HG02798 (cell line): ENCODE measurements around the gene DNAAF2.
"Not testable (repeated sequence)": the region's sequence is repeated elsewhere in the genome, so short reads cannot be mapped to it uniquely, and the experiment has no call there.

Experiments used
- ATAC-seq: cut with Tn5 transposase; IDR thresholded peaks from one replicate; pipeline ENCODE4 v1.9.1; 2021; ENCODE audit warnings: mild to moderate bottlenecking; ENCODE audit not compliant: unreplicated experiment, poor library complexity

The DNAAF2 gene

GRCh38 chr14:49623387-49623786 lies 11.7 kb downstream of the DNAAF2 start:
- ATAC-seq: no peak

DNA sequence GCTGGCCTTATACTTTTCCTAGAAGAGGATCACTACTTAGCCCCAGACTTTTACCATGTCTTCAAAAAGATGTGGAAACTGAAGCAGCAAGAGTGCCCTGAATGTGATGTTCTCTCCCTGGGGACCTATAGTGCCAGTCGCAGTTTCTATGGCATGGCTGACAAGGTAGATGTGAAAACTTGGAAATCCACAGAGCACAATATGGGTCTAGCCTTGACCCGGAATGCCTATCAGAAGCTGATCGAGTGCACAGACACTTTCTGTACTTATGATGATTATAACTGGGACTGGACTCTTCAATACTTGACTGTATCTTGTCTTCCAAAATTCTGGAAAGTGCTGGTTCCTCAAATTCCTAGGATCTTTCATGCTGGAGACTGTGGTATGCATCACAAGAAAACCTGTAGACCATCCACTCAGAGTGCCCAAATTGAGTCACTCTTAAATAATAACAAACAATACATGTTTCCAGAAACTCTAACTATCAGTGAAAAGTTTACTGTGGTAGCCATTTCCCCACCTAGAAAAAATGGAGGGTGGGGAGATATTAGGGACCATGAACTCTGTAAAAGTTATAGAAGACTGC lies 12.9 kb downstream of the DNAAF2 start:
- no peak for ATAC-seq

GRCh38 chr14:49621114-49621881 lies 13.7 kb downstream of the DNAAF2 start:
- ATAC-seq: peak; percentile 31

DNA sequence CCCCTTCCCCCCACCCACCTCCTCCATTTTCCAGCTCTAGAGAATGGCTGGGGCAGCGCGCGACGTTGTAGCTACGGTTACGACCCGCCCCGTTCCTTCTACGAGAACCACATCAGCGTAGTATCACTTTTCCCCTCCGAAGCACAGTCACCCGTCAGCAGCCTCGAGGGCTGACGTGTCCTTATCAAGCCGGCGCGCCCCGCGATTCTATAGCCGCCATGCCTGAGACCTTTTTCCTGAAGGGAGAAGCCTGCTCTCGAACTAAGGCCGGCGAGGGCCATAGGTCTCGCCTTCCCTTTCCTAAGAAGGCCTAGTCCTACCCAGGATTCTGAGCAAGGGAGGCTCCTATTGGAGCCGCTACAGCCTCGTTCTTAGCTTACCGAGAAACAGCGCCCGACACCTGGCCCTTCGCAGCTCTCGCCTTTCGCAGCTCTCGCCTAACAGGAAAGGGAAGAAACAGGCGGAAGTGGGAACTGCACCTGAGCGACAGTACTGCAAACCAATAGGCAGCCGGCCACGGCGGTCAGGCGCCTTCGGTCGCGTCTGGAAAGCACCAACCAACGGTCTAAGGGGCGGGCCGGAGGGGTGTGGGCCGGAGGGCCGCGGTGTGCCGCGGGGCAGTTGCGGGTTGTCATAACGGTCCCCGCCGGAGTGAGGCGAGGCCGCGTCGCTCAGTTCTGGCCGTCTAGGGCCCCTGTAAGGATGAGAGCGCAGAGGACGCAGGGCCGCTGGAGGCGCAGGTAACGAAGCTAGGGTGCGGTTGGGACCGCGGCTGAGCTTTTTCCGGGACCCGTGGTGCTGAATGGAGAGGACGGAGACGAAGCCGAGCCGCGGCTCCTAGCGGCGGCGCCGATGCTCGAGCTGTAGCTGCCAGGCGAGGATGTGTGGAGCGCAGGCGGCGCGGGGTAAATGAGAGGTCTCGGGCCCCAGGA lies 14.6 kb downstream of the DNAAF2 start, which contains the start of the genes MGAT2 and RPL36AL:
MGAT2 (plus strand) TSS at position 618 of the 932 bp plus-strand sequence. CDS start 470 bp downstream, outside the sequence.
RPL36AL (minus strand) TSS at position 445 of the 932 bp plus-strand sequence. CDS start 1,522 bp downstream, outside the sequence.
- peak; percentile 91 for ATAC-seq

- no peak for ATAC-seq
These were observed 15.3 kb downstream of the DNAAF2 start for GRCh38 chr14:49619730-49620129.

DNA sequence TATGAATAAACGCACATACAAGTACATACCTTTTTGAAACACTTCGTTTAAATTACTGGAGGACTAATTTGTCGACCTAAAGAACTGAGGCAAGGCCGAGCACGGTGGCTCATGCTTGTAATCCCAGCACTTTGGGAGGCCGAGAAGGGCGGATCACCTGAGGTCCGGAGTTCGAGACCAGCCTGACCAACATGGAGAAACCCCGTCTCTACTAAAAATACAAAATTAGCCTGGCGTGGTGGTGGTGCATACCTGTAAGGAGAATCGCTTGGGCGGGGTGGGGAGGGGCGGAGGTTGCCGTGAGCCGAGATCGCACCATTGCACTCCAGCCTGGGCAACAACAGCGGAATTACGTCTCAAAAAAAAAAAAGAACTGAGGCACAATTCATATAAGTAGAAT lies 15.8 kb downstream of the DNAAF2 start:
- not testable (repeated sequence) for ATAC-seq

- no peak for ATAC-seq
These were observed 17.1 kb downstream of the DNAAF2 start for GRCh38 chr14:49617852-49618519.

DNA sequence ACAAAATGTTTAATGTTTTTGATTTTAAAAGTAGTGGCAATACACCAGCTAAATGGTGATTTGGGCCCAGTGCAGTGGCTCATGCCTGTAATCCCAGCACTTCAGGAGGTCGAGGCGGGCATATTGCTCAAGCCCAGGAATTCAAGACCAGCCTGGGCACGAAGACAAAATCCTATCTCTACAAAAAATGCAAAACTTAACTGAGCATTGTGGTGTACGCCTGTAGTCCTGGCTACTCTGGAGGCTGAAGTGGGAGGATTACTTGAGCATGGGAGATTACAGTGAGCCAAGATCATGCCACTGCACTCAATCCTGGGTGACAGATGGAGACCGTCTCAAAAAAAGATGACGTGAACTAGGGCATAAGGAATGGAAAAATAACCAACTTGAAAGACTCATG lies 19.3 kb downstream of the DNAAF2 start:
- no peak for ATAC-seq

GRCh38 chr14:49614196-49614595 lies 20.8 kb downstream of the DNAAF2 start:
- ATAC-seq: no peak

GRCh38 chr14:49612671-49613070 lies 22.4 kb downstream of the DNAAF2 start:
- ATAC-seq: no peak

DNA sequence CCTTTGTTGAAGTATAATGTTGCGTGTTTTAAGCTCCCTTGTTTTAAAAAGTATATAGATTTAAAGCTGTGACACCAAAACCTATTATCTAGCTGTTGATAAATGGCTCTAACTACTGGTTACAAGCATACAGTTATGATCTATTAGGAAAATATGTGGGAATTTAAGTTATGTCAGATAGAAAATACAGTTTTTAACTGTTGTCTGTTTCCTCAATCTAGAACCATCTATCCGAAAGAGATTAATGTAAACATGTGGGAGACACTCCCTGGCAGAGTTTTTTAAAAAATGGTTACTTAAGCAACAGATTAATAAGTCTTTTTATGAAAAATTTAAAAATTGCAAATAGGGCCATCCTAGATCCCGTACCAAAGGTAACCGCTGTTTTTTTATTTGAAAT lies 22.8 kb downstream of the DNAAF2 start:
- ATAC-seq: no peak

DNA sequence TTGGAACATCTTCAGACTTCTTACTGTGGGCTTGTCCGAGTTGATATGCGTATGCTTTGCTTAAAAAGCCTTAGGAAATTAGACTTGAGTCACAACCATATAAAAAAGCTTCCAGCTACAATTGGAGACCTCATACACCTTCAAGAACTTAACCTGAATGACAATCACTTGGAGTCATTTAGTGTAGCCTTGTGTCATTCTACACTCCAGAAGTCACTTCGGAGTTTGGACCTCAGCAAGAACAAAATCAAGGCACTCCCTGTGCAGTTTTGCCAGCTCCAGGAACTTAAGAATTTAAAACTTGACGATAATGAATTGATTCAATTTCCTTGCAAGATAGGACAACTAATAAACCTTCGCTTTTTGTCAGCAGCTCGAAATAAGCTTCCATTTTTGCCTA lies 27.5 kb downstream of the DNAAF2 start:
- no peak for ATAC-seq

GRCh38 chr14:49598485-49599300 lies 36.4 kb downstream of the DNAAF2 start, which contains the start of gene LRR1:
Gene LRR1 (plus strand): TSS chr14:49598940. CDS start chr14:49599021, 81 bp downstream.
- ATAC-seq: peak; percentile 65

GRCh38 chr14:49598189-49598484 lies 36.9 kb downstream of the DNAAF2 start:
- ATAC-seq: no peak

DNA sequence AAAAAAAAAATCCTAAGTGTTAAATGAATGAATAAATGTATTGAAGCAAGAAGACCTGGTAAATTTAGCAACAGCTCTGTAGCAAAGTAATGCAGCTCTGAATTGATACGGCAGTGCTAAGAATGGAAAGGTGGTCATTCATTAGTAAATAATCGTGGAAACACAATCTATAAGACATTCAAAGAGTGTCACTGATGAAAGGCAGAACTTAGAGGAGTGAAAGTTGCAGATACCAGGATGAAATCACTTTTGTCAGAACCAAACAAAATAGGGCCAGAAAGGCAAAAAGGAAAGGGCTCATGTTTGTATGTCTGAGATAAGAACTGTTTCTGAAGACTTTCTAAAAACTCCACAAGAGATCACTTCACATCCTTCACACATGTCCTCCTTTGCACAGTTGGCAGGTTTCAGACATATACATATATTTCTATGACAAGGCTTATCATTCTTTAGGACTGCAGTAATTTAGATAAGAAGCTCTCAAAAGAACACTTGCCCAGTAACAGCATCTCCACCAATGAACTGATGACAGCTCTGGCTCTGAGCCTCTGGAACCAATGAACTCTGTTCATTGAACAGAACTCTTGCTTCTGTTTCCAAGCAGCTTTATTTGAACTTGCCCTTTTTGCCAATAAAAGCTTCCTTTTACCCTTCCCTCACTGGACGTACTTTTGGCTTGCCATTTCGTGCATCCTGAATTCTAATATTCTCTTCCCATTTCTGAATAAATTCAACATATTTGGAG lies 40.5 kb downstream of the DNAAF2 start:
- ATAC-seq: peak; percentile 24

DNA sequence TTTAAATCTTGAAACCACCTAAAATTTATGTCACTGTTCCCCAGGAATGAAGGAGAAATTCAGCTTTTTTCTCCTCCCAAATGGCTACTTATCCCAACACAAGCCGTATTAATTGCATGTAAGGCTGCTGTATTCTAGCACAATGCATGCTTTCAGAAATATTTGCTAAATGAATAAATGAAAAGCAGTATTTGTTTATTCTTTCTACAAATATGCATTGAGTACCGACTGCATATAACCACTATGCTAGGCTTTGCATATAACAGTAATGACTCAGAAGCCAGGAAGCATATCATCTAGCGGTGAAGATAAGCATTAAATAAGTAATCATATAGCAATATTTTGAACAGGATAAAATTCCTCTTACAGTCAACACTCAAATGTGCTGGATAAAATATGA lies 42.0 kb downstream of the DNAAF2 start:
- ATAC-seq: no peak

GRCh38 chr14:49589387-49589786 lies 45.7 kb downstream of the DNAAF2 start:
- ATAC-seq: no peak

- peak; percentile 30 for ATAC-seq
These were observed 48.2 kb downstream of the DNAAF2 start for GRCh38 chr14:49586673-49587460.
